K562 (cell line): Measurements from ENCODE around the gene MUSK. TPM values are rescaled to one million over a fixed set of nuclear protein-coding genes. Genes with fewer than 3 reads are reported as not detected.

Source experiments
- ATAC-seq: fragments of 200-7000 bp; cut with Tn5 transposase; 3 replicates; pipeline ENCODE4 v1.9.1; 2020; ENCODE audit warnings: moderate library complexity
- BruUV-seq: library from RNA; stranded (reverse); fragments of 400-500 nt; replicated peaks from 2 replicates; lab custom pipeline; 2021; lab: Mats Ljungman, UMichigan
- CTCF ChIA-PET: fragments of 300-600 bp; formaldehyde crosslinking; extraction: SDS; loops from one replicate; lab custom pipeline; 2021; ENCODE audit warnings: low intra/inter-chr PET ratio; lab: Yijun Ruan, JAX
- POLR2A ChIA-PET: fragments of 300-600, 350-650 bp; sonication (Branson Sonifier 250); formaldehyde crosslinking; extraction: SDS; loops from one replicate; lab custom pipeline; 2021; ENCODE audit warnings: antibody characterized with exemption, inconsistent platforms; lab: Yijun Ruan, JAX
- DNase-seq, 4 experiments: peaks; one replicate each; pipeline versions ENCODE4 v3.0.0 to v3.0.0-alpha.2; 2011 to 2018; ENCODE audit warnings: low spot score in 3 of 4, mixed read lengths in 3 of 4; ENCODE audit errors: extremely low read depth in 1 of 4
- FAIRE-seq: peaks from 2 replicates; lab custom pipeline; 2011; peaks lifted over from hg19 to GRCh38; lab: Jason Lieb, UNC
- H2AFZ ChIP-seq: 2 replicates; pipeline ENCODE4 v1.6.0; 2011; ENCODE audit warnings: low read depth, low read length, control low read depth, inconsistent platforms
- H3K27ac ChIP-seq: fragments of 200-600 bp; 3 replicates; pipeline ENCODE4 v1.8.0; 2011; ENCODE audit warnings: low read depth, mild to moderate bottlenecking, control low read depth, inconsistent platforms, low read length, moderate library complexity, mixed read lengths; ENCODE audit errors: extremely low read depth
- H3K27me3 ChIP-seq, 2 experiments: fragments of 300-600 bp in 1 of 2; 2 replicates in 1 of 2; 3 replicates in 1 of 2; pipeline versions ENCODE4 v1.6.0 to v1.8.0; 2011; ENCODE audit warnings: inconsistent platforms in 2 of 2, low read length in 2 of 2, mild to moderate bottlenecking in 1 of 2, mixed read lengths in 1 of 2, moderate library complexity in 1 of 2; ENCODE audit not compliant: control insufficient read depth in 2 of 2, insufficient read depth in 2 of 2
- H3K36me3 ChIP-seq: fragments of 300-600 bp; 3 replicates; pipeline ENCODE4 v1.8.0; 2011; ENCODE audit warnings: mild to moderate bottlenecking, low read length, inconsistent platforms; ENCODE audit not compliant: control insufficient read depth, insufficient read depth
- H3K4me1 ChIP-seq, 2 experiments: fragments of 200-600 bp in 1 of 2; replicated peaks in 1 of 2; 2 replicates in 1 of 2; 3 replicates in 1 of 2; pipeline versions ENCODE4 v1.5.1 to v1.8.0; 2011; ENCODE audit warnings: inconsistent platforms in 2 of 2, low read length in 2 of 2, mild to moderate bottlenecking in 1 of 2, mixed read lengths in 1 of 2, moderate library complexity in 1 of 2; ENCODE audit not compliant: control insufficient read depth in 2 of 2, insufficient read depth in 2 of 2
- H3K4me2 ChIP-seq: 2 replicates; pipeline ENCODE4 v1.6.1; 2011; ENCODE audit warnings: low read length, control low read depth, inconsistent platforms, mixed read lengths; ENCODE audit not compliant: insufficient read depth
- H3K4me3 ChIP-seq: fragments of 200-600 bp; sonication (generic), shearing (Covaris generic); 2 replicates; pipeline ENCODE4 v1.5.1; 2016; ENCODE audit warnings: control low read depth, inconsistent platforms
- H3K79me2 ChIP-seq: fragments of 200-600 bp; 3 replicates; pipeline ENCODE4 v1.8.0; 2011; ENCODE audit warnings: low read length, inconsistent platforms; ENCODE audit not compliant: control insufficient read depth, insufficient read depth
- H3K9ac ChIP-seq, 2 experiments: 2 replicates each; pipeline versions ENCODE4 v1.6.0 to v1.6.1; 2011; ENCODE audit warnings: low read depth in 2 of 2, low read length in 2 of 2, control low read depth in 1 of 2, inconsistent platforms in 1 of 2, mild to moderate bottlenecking in 1 of 2, mixed read lengths in 1 of 2; ENCODE audit not compliant: insufficient read depth in 1 of 2
- H3K9me1 ChIP-seq: one replicate; pipeline ENCODE4 v1.6.0; 2011; ENCODE audit warnings: inconsistent platforms, mild to moderate bottlenecking, low read length, moderate library complexity; ENCODE audit not compliant: control insufficient read depth, insufficient read depth
- H3K9me3 ChIP-seq: replicated peaks from 2 replicates; pipeline ENCODE4 v1.5.1; 2011; ENCODE audit warnings: low read depth, low read length, inconsistent platforms; ENCODE audit not compliant: control insufficient read depth, insufficient read depth
- H4K20me1 ChIP-seq: replicated peaks from 2 replicates; pipeline ENCODE4 v1.6.1; 2011; ENCODE audit warnings: low read length, inconsistent platforms, mixed read lengths; ENCODE audit not compliant: control insufficient read depth, insufficient read depth
- ASH1L ChIP-seq: fragments of 450-650 bp; IDR thresholded peaks from 2 replicates; pipeline ENCODE4 v1.6.1; 2018; ENCODE audit warnings: borderline replicate concordance, mild to moderate bottlenecking, low read depth; ENCODE audit not compliant: partially characterized antibody
- CEBPB ChIP-seq: fragments of 450-650 bp; IDR thresholded peaks from 2 replicates; pipeline ENCODE4 v1.6.1; 2016; ENCODE audit warnings: missing genetic modification characterization, missing compliant biosample characterization
- DIDO1 ChIP-seq: fragments of 450-650 bp; IDR thresholded peaks from 2 replicates; pipeline ENCODE4 v1.6.1; 2016; ENCODE audit warnings: low read depth, missing biosample characterization, missing genetic modification characterization
- GATA2 ChIP-seq: sonication (generic); formaldehyde crosslinking; IDR thresholded peaks from 2 replicates; pipeline ENCODE4 v1.4.0; 2020; ENCODE audit warnings: mild to moderate bottlenecking, missing genetic modification reagents
- PML ChIP-seq: IDR thresholded peaks from 2 replicates; pipeline ENCODE4 v1.6.1; 2012; ENCODE audit warnings: low read length, inconsistent platforms
- PTTG1 ChIP-seq: fragments of 450-650 bp; IDR thresholded peaks from 2 replicates; pipeline ENCODE4 v1.6.1; 2016; ENCODE audit warnings: low read depth, mild to moderate bottlenecking, missing genetic modification characterization, missing compliant biosample characterization
- RFX1 ChIP-seq: fragments of 450-650 bp; IDR thresholded peaks from 2 replicates; pipeline ENCODE4 v1.6.1; 2016; ENCODE audit warnings: mild to moderate bottlenecking, moderate library complexity
- TCF7L2 ChIP-seq: fragments of 150-350 bp; IDR thresholded peaks from 2 replicates; pipeline ENCODE4 v1.6.1; 2016; ENCODE audit warnings: low read depth, mild to moderate bottlenecking, low read length, moderate library complexity
- ZNF584 ChIP-seq: fragments of 200-800 bp; sonication (Bioruptor generic); IDR thresholded peaks from 2 replicates; pipeline ENCODE4 v1.6.1; 2016; ENCODE audit warnings: low read depth, mild to moderate bottlenecking, missing genetic modification characterization, missing compliant biosample characterization
- WGBS: fragments of 100-300 bp; shearing (Covaris generic); methylation state at CpG from one replicate; pipeline ENCODE4 v1.1.6; 2016; ENCODE audit warnings: low coverage, mixed read lengths; ENCODE audit not compliant: insufficient coverage; ENCODE audit errors: missing lambda C conversion rate; 5-methylcytosine and 5-hydroxymethylcytosine counted together
- in situ Hi-C: fragments of 300-500 bp; cut with MboI; formaldehyde crosslinking; loops from 4 replicates; pipeline ENCODE4 v1.15.0; 2018; ENCODE audit warnings: inconsistent platforms, mixed read lengths
- intact Hi-C: fragments of 100-400 bp; cut with micrococcal nuclease; formaldehyde crosslinking; loops from 2 replicates; pipeline ENCODE4 v1.14.2; 2022
- polyA plus RNA-seq, 8 experiments: library from polyadenylated mRNA; depleted of rRNA in 4 of 8; stranded (reverse) in 5 of 8; unstranded in 3 of 8; fragments of >200 nt; fragmentation: Nextera tagmentation in 2 of 8; fragmentation: Illumina TruSeq in 1 of 8; extraction: Ambion mirVana in 2 of 8; extraction: Trizol in 1 of 8; gene quantifications; 2 replicates each; pipeline versions ENCODE4 v1.2.1 to v1.2.3, GENCODE V29; 2011 to 2014; ENCODE audit warnings: inconsistent platforms in 1 of 8, missing spikeins in 1 of 8
- total RNA-seq, 7 experiments: library from RNA; depleted of rRNA in 6 of 7; stranded (reverse); fragments of >200 nt in 6 of 7; fragmentation: Illumina TruSeq in 2 of 7; extraction: Trizol in 2 of 7; gene quantifications; 2 replicates each; pipeline versions ENCODE4 v1.2.1 to v1.2.3, GENCODE V29; 2011 to 2021; ENCODE audit warnings: low replicate concordance in 1 of 7
- TF ChIP-seq, protein P1 (sequence below), 2 experiments: fragments of 450-650 bp in 1 of 2; sonication (generic) in 1 of 2; formaldehyde crosslinking; conservative IDR thresholded peaks; 2 replicates each; pipeline versions ENCODE4 v1.4.0 to v1.8.1; 2020 to 2022; ENCODE audit warnings: mild to moderate bottlenecking in 1 of 2, missing genetic modification reagents in 1 of 2
- TF ChIP-seq, protein P2 (sequence below): fragments of 250-450 bp; sonication (Bioruptor Pico); IDR thresholded peaks from 2 replicates; pipeline ENCODE4 v1.9.0; 2021; ENCODE audit warnings: mild to moderate bottlenecking
- TF ChIP-seq, protein P3 (sequence below): fragments of 250-450 bp; sonication (Bioruptor Pico); IDR thresholded peaks from 2 replicates; pipeline ENCODE4 v1.4.0; 2020; ENCODE audit warnings: mild to moderate bottlenecking, moderate library complexity

The MUSK gene
- total and polyA plus RNA-seq, 9 of the 15 experiments (the other 6 are each of a cell fraction or from before 2014, with no cell fraction given) = not detected

DNA sequence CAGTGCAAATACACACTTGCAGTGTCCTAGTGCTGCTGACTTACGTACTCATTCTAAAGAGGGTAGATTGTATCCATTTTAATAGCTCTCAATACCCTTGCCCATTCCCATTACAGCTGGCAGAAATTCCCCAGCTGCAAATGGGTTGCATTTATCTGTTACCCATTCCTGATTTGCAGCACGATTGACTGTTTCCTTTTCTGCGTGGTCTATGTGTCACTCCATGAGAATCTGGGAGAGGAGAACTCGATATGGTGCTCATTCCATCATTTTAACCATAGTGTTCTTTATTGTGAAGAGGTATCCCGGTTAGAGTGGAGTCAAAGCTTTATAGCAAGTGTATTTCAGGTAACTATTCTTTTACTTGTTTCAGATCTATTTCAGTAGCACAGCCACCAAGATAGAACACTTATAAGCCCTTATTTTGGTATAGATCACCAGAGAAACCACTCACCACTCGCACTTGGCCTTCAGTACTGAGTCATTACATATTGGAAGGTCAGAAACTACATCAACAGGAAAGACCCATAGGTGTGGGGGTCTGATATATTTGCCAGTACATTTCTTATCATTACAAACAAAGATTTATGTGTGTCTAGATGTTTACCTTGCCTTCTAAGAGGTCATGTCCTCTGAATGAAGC is 139.5 kb downstream of the MUSK start:
- no peak for TF ChIP-seq TCF7L2
- no peak for TF ChIP-seq GATA2 (CRISPR knock-in tag)
- no peak for TF ChIP-seq CEBPB (tag)
- TF ChIP-seq ZNF584 (CRISPR knock-in tag) = no peak
- no TSS peak for BruUV-seq
- no peak overlapping the region for H3K4me3 ChIP-seq
- POLR2A ChIA-PET = no interaction called here
- no peak overlapping the region for H3K27ac ChIP-seq
- ATAC-seq = no peak
- H4K20me1 ChIP-seq = no peaks in the 10 kb centered on the region
- in situ Hi-C loops (no loop called here), intact Hi-C loops (no loop called here)
- H3K9me1 ChIP-seq = no peaks in the 10 kb centered on the region
- H3K9me3 ChIP-seq = 0 out of 2 replicates have a peak, but pooled peaks cover 2% of the 10 kb centered on the region
- H2AFZ ChIP-seq = no peak overlapping the region
- H3K4me1 ChIP-seq = no peaks in the 10 kb centered on the region
- H3K36me3 ChIP-seq = no peaks in the 10 kb centered on the region
- H3K4me2 ChIP-seq = no peak overlapping the region
- CTCF ChIA-PET = no interaction called here
- no peak for FAIRE-seq
- H3K27me3 ChIP-seq = no peaks in the 10 kb centered on the region
- H3K9ac ChIP-seq = no peak overlapping the region
- DNase-seq = no peak
- no peaks in the 10 kb centered on the region for H3K79me2 ChIP-seq
- WGBS = 0% methylated on average over 6 of the region's 6 CpGs

DNA sequence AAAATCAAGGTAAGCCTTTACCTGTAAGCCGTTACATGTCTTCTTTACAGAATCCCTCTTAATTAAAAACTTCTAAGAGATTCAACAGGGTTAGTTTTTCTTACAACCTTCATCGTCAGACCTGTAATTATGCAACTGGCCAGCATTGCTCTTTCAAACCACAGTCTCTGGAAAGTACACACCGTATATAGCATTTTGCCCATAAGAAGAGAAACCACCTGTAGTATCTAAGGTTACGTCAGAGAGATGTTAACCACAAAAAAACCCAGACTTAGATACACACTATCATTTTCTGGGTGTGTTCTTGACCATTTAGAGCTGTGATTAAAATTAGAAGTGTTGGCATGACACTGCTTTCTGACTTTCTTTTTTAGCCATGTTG is 140.0 kb downstream of the MUSK start:
- Histone ChIP-seq H3K36me3 (no peaks in the 10 kb centered on the region), H3K9ac (no peak overlapping the region), H3K4me1 (no peaks in the 10 kb centered on the region), H3K9me3 (0 out of 2 replicates have a peak, but pooled peaks cover 2% of the 10 kb centered on the region), H3K79me2 (no peaks in the 10 kb centered on the region), H3K4me3 (no peak overlapping the region), H3K27me3 (no peaks in the 10 kb centered on the region), H3K9me1 (no peaks in the 10 kb centered on the region), H3K27ac (no peak overlapping the region), H3K4me2 (no peak overlapping the region), H2AFZ (no peak overlapping the region), H4K20me1 (no peaks in the 10 kb centered on the region)
- ChIA-PET POLR2A (no interaction called here), CTCF (no interaction called here)
- no peak for ATAC-seq
- WGBS = 2% methylated on average over 4 of the region's 4 CpGs
- DNase-seq = no peak
- intact Hi-C loops (no loop called here), in situ Hi-C loops (no loop called here)
- BruUV-seq = no TSS peak
- FAIRE-seq = no peak
- TF ChIP-seq, protein P1, sequence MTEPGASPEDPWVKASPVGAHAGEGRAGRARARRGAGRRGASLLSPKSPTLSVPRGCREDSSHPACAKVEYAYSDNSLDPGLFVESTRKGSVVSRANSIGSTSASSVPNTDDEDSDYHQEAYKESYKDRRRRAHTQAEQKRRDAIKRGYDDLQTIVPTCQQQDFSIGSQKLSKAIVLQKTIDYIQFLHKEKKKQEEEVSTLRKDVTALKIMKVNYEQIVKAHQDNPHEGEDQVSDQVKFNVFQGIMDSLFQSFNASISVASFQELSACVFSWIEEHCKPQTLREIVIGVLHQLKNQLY (CRISPR knock-in tag; conservative IDR thresholded peaks at IDR 0.05) = no peak
- TF ChIP-seq, protein P2, sequence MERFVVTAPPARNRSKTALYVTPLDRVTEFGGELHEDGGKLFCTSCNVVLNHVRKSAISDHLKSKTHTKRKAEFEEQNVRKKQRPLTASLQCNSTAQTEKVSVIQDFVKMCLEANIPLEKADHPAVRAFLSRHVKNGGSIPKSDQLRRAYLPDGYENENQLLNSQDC (CRISPR knock-in tag) = no peak
- TF ChIP-seq ASH1L (no peak), PTTG1 (tag) (no peak), RFX1 (no peak), DIDO1 (tag) (no peak), PML (no peak)
- TF ChIP-seq, protein P3, sequence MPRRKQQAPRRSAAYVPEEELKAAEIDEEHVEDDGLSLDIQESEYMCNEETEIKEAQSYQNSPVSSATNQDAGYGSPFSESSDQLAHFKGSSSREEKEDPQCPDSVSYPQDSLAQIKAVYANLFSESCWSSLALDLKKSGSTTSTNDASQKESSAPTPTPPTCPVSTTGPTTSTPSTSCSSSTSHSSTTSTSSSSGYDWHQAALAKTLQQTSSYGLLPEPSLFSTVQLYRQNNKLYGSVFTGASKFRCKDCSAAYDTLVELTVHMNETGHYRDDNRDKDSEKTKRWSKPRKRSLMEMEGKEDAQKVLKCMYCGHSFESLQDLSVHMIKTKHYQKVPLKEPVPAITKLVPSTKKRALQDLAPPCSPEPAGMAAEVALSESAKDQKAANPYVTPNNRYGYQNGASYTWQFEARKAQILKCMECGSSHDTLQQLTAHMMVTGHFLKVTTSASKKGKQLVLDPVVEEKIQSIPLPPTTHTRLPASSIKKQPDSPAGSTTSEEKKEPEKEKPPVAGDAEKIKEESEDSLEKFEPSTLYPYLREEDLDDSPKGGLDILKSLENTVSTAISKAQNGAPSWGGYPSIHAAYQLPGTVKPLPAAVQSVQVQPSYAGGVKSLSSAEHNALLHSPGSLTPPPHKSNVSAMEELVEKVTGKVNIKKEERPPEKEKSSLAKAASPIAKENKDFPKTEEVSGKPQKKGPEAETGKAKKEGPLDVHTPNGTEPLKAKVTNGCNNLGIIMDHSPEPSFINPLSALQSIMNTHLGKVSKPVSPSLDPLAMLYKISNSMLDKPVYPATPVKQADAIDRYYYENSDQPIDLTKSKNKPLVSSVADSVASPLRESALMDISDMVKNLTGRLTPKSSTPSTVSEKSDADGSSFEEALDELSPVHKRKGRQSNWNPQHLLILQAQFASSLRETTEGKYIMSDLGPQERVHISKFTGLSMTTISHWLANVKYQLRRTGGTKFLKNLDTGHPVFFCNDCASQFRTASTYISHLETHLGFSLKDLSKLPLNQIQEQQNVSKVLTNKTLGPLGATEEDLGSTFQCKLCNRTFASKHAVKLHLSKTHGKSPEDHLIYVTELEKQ (CRISPR knock-in tag) = no peak
